Mucosa of descending colon (tissue), 3 donors: ENCODE measurements around the gene SH3BP2. TPM values are rescaled to one million over a fixed set of nuclear protein-coding genes. Genes with fewer than 3 reads are reported as not detected.

Experiments
- ATAC-seq: fragments of 200-7000 bp; cut with Tn5 transposase; one replicate; pipeline ENCODE4 v1.9.1; 2020; ENCODE audit warnings: mild to moderate bottlenecking, moderate library complexity
- DNase-seq, 3 donors: peaks; one replicate each; pipeline ENCODE4 v3.0.0-alpha.2; 2020
- H3K36me3 ChIP-seq: fragments of 200-600 bp; one replicate; pipeline ENCODE4 v1.8.0; 2021; ENCODE audit warnings: low read depth, mild to moderate bottlenecking
- H3K4me1 ChIP-seq: fragments of 200-600 bp; one replicate; pipeline ENCODE4 v1.8.0; 2021; ENCODE audit warnings: low read depth, mild to moderate bottlenecking
- H3K4me3 ChIP-seq: fragments of 200-600 bp; one replicate; pipeline ENCODE4 v1.8.0; 2021; ENCODE audit warnings: mild to moderate bottlenecking
- H3K9me3 ChIP-seq: fragments of 200-600 bp; one replicate; pipeline ENCODE4 v1.8.0; 2021; ENCODE audit warnings: mild to moderate bottlenecking
- intact Hi-C, 2 donors: fragments of 100-400 bp; cut with DNase I in 1 of 2; cut with micrococcal nuclease in 1 of 2; formaldehyde crosslinking; loops; one replicate each; pipeline versions ENCODE4 v1.11.0 to v1.11.1; 2022; cut with DNase I, micrococcal nuclease
- total RNA-seq, 3 donors: library from RNA; stranded (reverse); fragmentation: NEBNext Ultra II Directional in 2 of 3; extraction: Animal tissue kit (Norgen Biotek cat#: 25700) in 2 of 3; gene quantifications; one replicate each; pipeline versions ENCODE4 v1.2.1 to v1.2.4, GENCODE V29; 2021 to 2023
- TF ChIP-seq, protein P1 (sequence below): fragments of 200-600 bp; IDR thresholded peaks from one replicate; pipeline ENCODE4 v1.8.0; 2022; ENCODE audit warnings: antibody characterized with exemption, mild to moderate bottlenecking
- donor health status: DM: no; HTN: no; CAD: no; lungs with moderate emphysema.
- donor health status: DM: no; HTN: no; CAD: no.
- donor health status: DM: no; HTN: yes; CAD: no.

Gene SH3BP2
- total RNA-seq, 3 donors from 2014 or later = 48.1 to 75.3 (median 73.0) TPM

GRCh38 chr4:2839060-2839459 is 46.2 kb downstream of the SH3BP2 start:
- H3K4me1 ChIP-seq = peaks cover 12% of the 10 kb centered on the region
- intact Hi-C loops = no loop called here

DNA sequence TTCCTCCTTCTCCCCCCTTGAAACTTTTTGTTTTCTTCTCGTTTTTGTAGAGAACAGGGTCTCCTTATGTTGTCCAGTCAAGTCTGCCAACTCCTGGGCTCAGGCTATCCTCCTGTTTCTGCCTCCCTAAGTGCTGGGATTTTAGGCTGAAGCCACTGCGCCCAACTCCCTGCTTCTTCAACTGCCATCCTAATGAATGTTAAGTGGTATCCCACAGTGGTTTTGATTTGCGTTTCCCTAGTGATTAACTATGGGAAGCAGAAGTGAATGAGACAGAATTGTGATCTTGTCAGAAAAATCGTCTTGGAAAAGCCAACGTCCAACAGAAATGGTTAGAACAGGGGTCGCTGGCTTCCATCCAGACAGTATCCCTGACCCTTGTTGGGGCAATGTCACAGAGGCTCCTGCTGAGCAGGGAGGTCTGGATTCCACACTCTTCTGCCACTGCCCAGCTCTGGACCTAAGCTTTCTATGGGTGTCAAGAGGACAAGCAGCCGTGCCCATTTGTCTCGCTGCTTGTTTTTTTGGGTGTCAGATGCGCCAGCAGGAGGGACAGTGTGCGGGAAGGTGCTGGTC is 49.9 kb downstream of the SH3BP2 start:
- TF ChIP-seq, protein P1, sequence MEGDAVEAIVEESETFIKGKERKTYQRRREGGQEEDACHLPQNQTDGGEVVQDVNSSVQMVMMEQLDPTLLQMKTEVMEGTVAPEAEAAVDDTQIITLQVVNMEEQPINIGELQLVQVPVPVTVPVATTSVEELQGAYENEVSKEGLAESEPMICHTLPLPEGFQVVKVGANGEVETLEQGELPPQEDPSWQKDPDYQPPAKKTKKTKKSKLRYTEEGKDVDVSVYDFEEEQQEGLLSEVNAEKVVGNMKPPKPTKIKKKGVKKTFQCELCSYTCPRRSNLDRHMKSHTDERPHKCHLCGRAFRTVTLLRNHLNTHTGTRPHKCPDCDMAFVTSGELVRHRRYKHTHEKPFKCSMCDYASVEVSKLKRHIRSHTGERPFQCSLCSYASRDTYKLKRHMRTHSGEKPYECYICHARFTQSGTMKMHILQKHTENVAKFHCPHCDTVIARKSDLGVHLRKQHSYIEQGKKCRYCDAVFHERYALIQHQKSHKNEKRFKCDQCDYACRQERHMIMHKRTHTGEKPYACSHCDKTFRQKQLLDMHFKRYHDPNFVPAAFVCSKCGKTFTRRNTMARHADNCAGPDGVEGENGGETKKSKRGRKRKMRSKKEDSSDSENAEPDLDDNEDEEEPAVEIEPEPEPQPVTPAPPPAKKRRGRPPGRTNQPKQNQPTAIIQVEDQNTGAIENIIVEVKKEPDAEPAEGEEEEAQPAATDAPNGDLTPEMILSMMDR = no peak
- no peak for ATAC-seq
- Histone ChIP-seq H3K9me3 (no peaks in the 10 kb centered on the region), H3K4me1 (peaks cover 23% of the 10 kb centered on the region), H3K36me3 (no peaks in the 10 kb centered on the region), H3K4me3 (peak overlapping the region; percentile 72)
- peak in 1 of 3 donors; percentile 33 for DNase-seq
- intact Hi-C loops = loop anchor here in 1 of 2 donors (10.0 kb wide), 1 partner anchor 92 kb away; no protein-coding TSS in a partner anchor

More at GRCh38 chr4:2839060-2839459, 46.2 kb downstream of the SH3BP2 start:
- TF ChIP-seq, protein P1 = no peak
- no peaks in the 10 kb centered on the region for H3K9me3 ChIP-seq
- no peaks in the 10 kb centered on the region for H3K36me3 ChIP-seq
- H3K4me3 ChIP-seq = no peak overlapping the region
- DNase-seq = no peak
- no peak for ATAC-seq

GRCh38 chr4:2843263-2843940 is 50.5 kb downstream of the SH3BP2 start, which contains the start of gene ADD1:
ADD1 (plus strand) TSS chr4:2843844; CDS start chr4:2875916, 32,072 bp downstream.
- no peaks in the 10 kb centered on the region for H3K9me3 ChIP-seq
- ATAC-seq = peak; percentile 99
- peaks cover 28% of the 10 kb centered on the region for H3K4me1 ChIP-seq
- intact Hi-C loops = loop anchor here in 1 of 2 donors (10.0 kb wide), 1 partner anchor 91 kb away; no protein-coding TSS in a partner anchor
- TF ChIP-seq, protein P1 = no peak
- DNase-seq = peak; percentile 91 to 99 (median 95)
- no peaks in the 10 kb centered on the region for H3K36me3 ChIP-seq
- peak within 1 kb of the TSS; percentile 72 for H3K4me3 ChIP-seq

DNA sequence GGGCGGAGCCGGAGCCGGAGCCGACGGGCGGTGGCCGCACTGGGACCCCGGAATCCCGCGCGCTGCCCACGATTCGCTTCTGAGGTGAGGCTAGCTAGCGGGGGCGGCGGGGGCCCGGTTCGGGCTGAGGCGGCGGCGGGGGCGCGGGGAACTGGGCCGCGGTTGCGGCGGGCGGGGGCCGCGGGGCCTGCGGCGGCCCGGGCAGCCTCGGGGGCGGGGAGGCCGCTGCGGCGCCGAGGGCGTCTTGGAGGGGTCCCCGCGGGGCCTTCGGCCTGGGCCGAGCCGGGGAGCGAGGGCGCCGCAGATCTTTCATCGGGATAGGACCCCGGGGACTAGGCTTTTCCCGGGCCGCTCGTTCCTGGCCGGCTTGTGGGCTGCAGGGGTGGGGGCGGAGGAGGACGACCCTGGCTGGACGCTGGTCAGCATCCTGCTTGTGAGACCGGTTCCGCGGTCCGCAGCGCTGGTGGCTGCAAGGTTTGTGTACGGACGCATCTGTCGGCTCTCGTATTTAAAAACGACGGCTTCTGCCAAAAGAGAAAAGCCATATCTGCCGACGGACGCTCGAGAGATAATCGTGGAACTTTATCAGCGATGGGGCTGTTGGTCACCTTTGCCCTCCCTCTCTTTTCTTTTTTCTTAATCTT is 51.2 kb downstream of the SH3BP2 start:
- ATAC-seq (peak; percentile 26), DNase-seq (peak; percentile 56 to 77 (median 65))
- H3K9me3 ChIP-seq = no peaks in the 10 kb centered on the region
- intact Hi-C loops = loop anchor here in 1 of 2 donors (10.0 kb wide), 1 partner anchor 91 kb away; no protein-coding TSS in a partner anchor
- peak overlapping the region; percentile 72 for H3K4me3 ChIP-seq
- H3K36me3 ChIP-seq = no peaks in the 10 kb centered on the region
- peaks cover 31% of the 10 kb centered on the region for H3K4me1 ChIP-seq
- TF ChIP-seq, protein P1 = no peak

DNA sequence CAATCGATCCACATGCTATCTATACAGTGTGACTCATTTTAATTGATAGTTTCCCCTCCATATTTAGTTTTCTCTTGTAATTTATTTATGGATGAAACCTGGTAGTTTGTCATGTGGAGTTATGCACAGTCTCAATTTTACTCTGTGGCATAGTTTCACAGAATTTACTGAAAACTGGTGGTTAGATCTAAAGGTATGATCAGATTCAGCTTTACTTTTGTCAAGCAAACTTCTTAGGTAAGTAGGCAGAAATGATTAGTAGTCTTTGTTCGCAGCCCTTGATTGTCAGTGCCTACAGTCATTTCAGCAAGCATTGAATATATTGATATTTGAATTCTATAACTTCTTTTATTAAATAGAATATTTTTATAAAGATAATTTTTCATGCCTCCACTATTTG is 53.3 kb downstream of the SH3BP2 start:
- H3K36me3 ChIP-seq = no peaks in the 10 kb centered on the region
- H3K4me1 ChIP-seq = peaks cover 48% of the 10 kb centered on the region
- TF ChIP-seq, protein P1 = no peak
- no peak overlapping the region for H3K4me3 ChIP-seq
- ATAC-seq = no peak
- H3K9me3 ChIP-seq = no peaks in the 10 kb centered on the region
- DNase-seq = no peak
- intact Hi-C loops = loop anchor here in 1 of 2 donors (10.0 kb wide), 1 partner anchor 89 kb away; no protein-coding TSS in a partner anchor
